ENCODE data around the gene RNF212B.

- TF ChIP-seq CTCF (IDR thresholded peaks at IDR 0.05) (no peak), POLR2A (IDR thresholded peaks at IDR 0.05) (no peak)
Observed at GRCh38 chr14:23259426-23259825, 21.7 kb downstream of the RNF212B start.

Data from gastroesophageal sphincter (tissue), 3 donors.